Breast epithelium (tissue), 3 donors: ENCODE measurements around the gene GPHA2.

ENCODE experiments used
- CTCF ChIP-seq, 3 donors: fragments of 450-650 bp; IDR thresholded peaks; one replicate each; pipeline ENCODE4 v1.5.1; 2016 to 2017; ENCODE audit warnings: antibody characterized with exemption in 3 of 3, mild to moderate bottlenecking in 3 of 3, moderate library complexity in 3 of 3
- POLR2A ChIP-seq: fragments of 450-650 bp; IDR thresholded peaks from one replicate; pipeline ENCODE4 v1.6.1; 2016; ENCODE audit warnings: antibody characterized with exemption, mild to moderate bottlenecking, moderate library complexity

- TF ChIP-seq CTCF (IDR thresholded peaks at IDR 0.05) (no peak), POLR2A (no peak)
Observed at GRCh38 chr11:64902102-64902900, 33.4 kb downstream of the GPHA2 start.
